HG03469 (cell line): ENCODE data around the gene SULT1C3.

Source experiments
- ATAC-seq: cut with Tn5 transposase; IDR thresholded peaks from one replicate; pipeline ENCODE4 v1.9.1; 2021; ENCODE audit warnings: mild to moderate bottlenecking, moderate library complexity, moderate number of reproducible peaks; ENCODE audit not compliant: unreplicated experiment

SULT1C3 gene

DNA sequence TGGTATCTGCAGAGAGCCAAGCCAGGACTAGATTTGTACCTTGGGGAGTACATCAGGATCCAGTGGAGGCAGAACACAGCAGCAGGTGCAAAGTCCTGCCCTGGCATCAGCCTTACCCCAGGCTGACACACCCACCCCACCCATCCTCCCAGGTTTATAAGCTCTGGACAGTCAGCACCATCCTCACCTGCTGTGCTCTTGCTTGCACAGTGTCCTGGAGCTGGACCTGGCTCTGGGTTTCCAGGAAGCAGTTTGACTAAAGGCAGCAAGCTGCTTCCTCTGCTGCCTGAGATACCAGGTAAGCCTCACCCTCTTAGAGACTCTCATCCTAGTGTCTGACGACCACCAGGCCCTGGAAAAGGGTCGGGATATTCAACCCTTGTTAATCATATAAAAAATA, at the start of gene SULT1C3:
SULT1C3 (plus strand) TSS at position 183 of the 400 bp plus-strand sequence. CDS start 7,227 bp downstream, outside the sequence.
- no peak for ATAC-seq

GRCh38 chr2:108193251-108193650, 46.5 kb upstream of the SULT1C3 start:
- ATAC-seq = no peak

DNA sequence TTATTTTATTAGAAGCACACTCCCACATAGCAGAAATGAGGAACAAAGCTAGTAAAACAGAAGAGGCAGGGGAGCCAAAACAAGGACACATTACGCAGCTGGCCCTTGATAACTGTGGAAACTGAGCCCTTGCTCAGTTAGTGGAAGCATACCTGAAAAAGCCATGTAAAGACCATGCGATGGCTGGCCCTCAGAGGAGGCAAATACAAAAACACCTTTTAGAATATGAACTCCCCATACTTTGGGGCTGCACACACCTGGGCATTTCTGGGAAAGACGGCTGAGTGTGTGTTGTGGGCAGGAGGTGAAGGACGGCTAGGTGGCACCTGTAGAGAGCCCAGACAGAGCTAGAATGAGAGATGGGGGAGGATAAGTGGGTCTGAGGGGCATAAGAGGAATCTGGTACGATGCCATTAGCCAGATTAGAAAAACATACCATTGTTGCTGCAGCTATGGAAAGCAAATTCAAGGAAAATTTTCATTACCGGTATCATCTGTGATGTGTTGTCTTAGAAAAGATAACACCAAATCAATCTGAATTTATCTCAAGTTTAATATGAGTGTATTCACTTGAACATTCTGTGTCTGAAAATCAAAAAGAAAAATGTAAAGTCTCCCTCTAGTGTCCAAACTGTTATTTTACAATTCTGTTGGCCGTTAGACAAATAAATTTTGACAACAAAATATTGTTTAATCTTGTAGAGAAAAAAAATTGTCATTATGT, 45.2 kb upstream of the SULT1C3 start:
- no peak for ATAC-seq

- ATAC-seq = no peak
Observed at GRCh38 chr2:108195133-108195439, 44.7 kb upstream of the SULT1C3 start.

DNA sequence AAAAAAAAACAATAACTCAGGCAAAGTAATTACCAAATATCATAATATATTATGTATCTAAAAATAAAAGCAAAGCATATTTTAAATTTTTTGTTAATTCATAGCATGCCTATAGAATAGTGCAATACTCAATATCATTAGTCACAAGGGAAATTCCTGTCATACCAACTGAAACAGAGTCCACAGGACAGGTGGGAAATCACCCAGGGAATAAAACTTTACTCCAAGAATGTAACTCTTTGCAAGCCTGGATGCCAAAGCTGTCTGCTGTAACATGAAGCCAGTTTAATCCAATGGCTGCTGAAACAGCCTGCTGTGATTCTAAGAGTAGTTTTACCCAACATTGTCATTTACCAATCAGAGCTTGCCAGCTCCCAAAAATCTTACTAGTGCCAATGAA, 40.0 kb upstream of the SULT1C3 start:
- ATAC-seq = no peak

GRCh38 chr2:108200569-108200968, 39.2 kb upstream of the SULT1C3 start:
- ATAC-seq = no peak

DNA sequence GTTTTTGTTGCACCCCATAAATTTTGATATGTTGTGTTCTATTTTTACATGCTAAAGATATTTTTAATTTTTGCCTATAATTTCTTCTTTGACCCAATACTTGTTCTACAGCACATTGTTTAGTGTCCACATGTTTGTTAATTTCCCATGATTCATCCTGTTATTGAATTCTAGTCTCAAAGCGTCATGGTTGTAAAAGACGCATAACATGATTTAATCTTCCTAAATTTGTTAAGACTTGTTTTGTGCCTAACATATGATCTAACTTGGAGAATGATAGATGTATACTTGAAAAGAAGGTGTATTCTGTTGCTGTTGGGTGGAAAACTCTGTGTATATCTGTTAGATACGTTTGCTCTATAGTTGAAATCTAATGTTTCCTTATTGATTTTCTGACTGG, 27.1 kb upstream of the SULT1C3 start:
- ATAC-seq = no peak

- ATAC-seq = no peak
Observed at GRCh38 chr2:108215794-108216211, 24.0 kb upstream of the SULT1C3 start.

DNA sequence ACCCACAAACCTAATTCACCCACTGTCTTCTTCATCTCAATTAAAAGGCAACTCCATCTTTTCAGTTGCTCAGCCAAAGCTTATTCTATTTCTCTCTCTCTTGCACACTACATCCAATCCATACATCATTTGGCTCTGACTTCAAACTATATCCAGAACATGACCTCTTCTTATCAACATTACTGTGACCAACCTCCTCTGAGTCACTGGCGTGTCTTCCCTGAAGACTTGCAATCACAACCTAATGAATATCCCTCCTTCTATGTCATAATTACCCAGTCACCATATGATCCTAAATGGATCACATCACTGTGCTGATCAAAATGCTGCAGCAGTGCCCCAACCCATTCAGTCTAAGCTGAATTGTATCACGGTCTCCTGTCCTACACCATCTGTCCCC, 22.6 kb upstream of the SULT1C3 start:
- no peak for ATAC-seq

GRCh38 chr2:108219688-108220087, 20.1 kb upstream of the SULT1C3 start:
- no peak for ATAC-seq

- no peak for ATAC-seq
Observed at GRCh38 chr2:108220191-108220590, 19.6 kb upstream of the SULT1C3 start.

- no peak for ATAC-seq
Observed at GRCh38 chr2:108220942-108221541, 18.7 kb upstream of the SULT1C3 start.

DNA sequence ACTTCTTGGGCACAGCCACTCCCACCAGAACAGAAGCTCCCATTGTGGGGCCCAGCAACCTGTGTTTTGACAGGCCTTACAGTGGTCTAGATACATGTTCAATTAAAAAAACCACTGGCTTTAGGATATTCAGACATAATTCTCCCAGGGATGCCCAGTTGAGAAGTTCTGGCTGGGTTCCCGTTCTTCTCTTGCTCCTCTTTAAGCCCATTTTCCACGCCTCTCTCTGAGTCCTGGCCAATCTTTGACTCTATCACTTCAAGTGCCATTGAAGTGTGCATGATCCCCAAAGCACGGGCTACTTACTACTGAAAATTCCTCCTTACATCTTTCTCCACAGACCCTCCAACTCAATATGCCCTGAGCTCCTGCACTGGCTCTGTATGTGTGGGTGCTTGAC, 17.5 kb upstream of the SULT1C3 start:
- ATAC-seq = no peak

GRCh38 chr2:108223573-108223972, 16.2 kb upstream of the SULT1C3 start:
- ATAC-seq = no peak

DNA sequence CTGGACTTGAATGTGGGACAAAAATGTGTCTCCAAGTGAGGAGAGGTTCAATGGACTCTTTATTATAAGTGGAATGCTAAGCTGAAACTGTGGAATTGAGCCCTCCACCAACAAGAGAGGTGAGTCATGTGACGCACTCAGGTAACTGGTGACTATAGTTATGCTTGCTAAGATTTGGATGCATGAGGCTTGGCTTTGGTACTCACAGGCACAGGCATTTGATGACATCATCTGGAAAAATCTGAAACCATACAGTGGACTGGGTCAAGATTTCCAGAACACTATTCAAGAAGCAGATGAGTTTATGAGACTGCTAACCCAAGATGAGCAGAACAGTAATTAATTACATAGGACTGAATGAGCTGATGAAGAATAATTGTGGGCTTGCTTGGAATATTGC, 15.7 kb upstream of the SULT1C3 start:
- no peak for ATAC-seq

GRCh38 chr2:108226564-108226963, 13.2 kb upstream of the SULT1C3 start:
- ATAC-seq = no peak

DNA sequence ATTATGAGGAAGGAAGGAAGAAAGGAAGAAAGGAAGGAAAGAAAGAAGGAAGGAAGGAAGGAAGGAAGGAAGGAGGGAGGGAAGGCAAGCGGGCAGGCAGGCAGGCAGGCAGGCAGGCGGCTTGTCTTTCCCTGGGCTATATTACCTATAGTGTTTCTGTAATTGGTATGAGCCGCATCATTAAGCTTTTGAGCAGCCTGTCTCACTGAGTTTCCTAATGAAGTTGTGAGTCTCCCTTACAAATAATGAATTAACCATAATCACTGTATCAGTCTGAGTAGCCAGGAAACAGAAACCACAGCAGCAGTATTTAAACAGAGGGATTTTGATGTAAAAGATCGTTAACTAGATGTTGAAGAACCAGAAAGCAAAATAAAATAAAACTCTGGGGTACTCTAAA, 11.8 kb upstream of the SULT1C3 start:
- ATAC-seq = no peak

- no peak for ATAC-seq
Observed at GRCh38 chr2:108228537-108228936, 11.2 kb upstream of the SULT1C3 start.

GRCh38 chr2:108229875-108230274, 9.9 kb upstream of the SULT1C3 start:
- no peak for ATAC-seq

GRCh38 chr2:108235577-108235976, 4.2 kb upstream of the SULT1C3 start:
- no peak for ATAC-seq

DNA sequence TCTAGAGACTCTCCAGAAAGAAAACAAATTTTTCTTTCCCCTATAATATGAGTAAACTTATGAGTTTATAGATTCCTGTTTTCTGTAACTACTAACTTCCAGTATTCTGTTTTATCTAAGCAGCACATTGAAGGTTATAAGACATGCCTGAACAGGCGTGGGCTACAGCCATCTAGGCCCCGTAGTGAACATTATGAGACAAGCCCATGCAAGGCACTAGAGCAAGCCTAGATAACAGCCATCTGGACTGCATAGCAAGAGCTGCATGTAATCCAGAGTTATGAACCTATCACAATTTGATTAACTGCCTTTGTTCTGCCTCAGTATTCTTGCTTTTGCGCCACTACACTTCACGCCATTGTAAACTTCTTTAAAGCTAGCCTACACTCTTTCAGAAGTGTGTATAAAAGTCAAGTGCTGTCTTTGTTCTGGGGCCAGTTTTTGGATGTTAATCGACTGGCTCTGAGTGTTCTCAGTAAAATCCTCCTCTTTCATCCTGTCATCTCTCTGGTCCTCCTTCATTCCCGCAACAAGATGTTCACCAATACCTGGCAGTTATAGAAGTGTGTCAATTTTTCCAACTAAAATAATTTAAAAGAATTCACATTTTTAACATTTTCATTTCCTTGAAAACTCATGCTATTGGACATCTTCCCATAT, 3.0 kb upstream of the SULT1C3 start:
- no peak for ATAC-seq

DNA sequence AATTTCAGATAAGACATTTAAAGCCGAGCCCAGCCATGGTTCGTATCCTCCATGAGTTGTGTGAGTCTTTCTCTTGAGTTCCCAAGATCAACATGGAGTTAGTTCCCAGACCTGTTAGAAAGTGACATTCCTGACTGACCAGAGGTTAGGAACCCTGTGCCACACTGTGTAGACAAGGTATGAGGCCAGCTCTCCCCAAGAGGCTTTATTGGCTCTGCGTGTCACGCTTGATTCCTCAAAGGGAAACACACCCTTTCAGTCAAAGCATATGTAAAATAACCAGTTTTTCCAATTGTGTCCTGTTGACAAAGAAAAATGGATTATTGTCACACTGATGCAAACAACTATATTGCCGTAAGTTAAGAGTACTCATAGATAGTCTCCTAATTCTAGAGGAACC, 1.2 kb downstream of the SULT1C3 start:
- no peak for ATAC-seq
